Colonic mucosa (tissue), 4 donors: ENCODE measurements around the gene ZNF784. TPM values are rescaled to one million over a fixed set of nuclear protein-coding genes. Genes with fewer than 3 reads are reported as not detected.
"Not testable (repeated sequence)": the region's sequence is repeated elsewhere in the genome, so short reads cannot be mapped to it uniquely, and the experiment has no call there.

Experiments
- DNase-seq: peaks from one replicate; pipeline ENCODE4 v3.0.0-alpha.2; 2020
- H3K27ac ChIP-seq: fragments of 200-600 bp; one replicate; pipeline ENCODE4 v1.8.0; 2021
- H3K27me3 ChIP-seq: fragments of 200-600 bp; one replicate; pipeline ENCODE4 v1.8.0; 2021
- H3K36me3 ChIP-seq: fragments of 200-600 bp; one replicate; pipeline ENCODE4 v1.8.0; 2021
- H3K4me1 ChIP-seq: fragments of 200-600 bp; one replicate; pipeline ENCODE4 v1.8.0; 2021; ENCODE audit warnings: mild to moderate bottlenecking
- H3K4me3 ChIP-seq: fragments of 200-600 bp; one replicate; pipeline ENCODE4 v1.8.0; 2021
- H3K9ac ChIP-seq, 2 donors: one replicate each; pipeline ENCODE4 v1.7.0; 2013; ENCODE audit warnings: control low read depth in 2 of 2, low read depth in 2 of 2, low read length in 2 of 2
- H3K9me3 ChIP-seq: fragments of 200-600 bp; one replicate; pipeline ENCODE4 v1.8.0; 2021
- CTCF ChIP-seq: fragments of 200-600 bp; IDR thresholded peaks from one replicate; pipeline ENCODE4 v1.8.0; 2022; ENCODE audit warnings: antibody characterized with exemption, mild to moderate bottlenecking
- intact Hi-C: fragments of 100-400 bp; cut with DNase I; formaldehyde crosslinking; loops from one replicate; pipeline ENCODE4 v1.14.1; 2022
- total RNA-seq, 2 donors: library from RNA; stranded (reverse); fragmentation: NEBNext Ultra II Directional in 1 of 2; extraction: Animal tissue kit (Norgen Biotek cat#: 25700) in 1 of 2; gene quantifications; one replicate each; pipeline ENCODE4 v1.2.1, GENCODE V29; 2021
- donor health status: healthy.
- donor health status: DM: no; HTN: no; CAD: no.
- donor health status: DM: no; HTN: no; CAD: no.

Gene ZNF784
- total RNA-seq, 2 donors from 2014 or later = 9.9 to 10.2 TPM

GRCh38 chr19:55586976-55587668, 37.2 kb downstream of the ZNF784 start:
- Histone ChIP-seq H3K4me1 (peaks cover 3% of the 10 kb centered on the region), H3K27ac (no peak overlapping the region), H3K9me3 (no peaks in the 10 kb centered on the region), H3K36me3 (no peaks in the 10 kb centered on the region), H3K27me3 (no peaks in the 10 kb centered on the region), H3K9ac (no peak overlapping the region), H3K4me3 (peak overlapping the region; percentile 31)
- no peak for TF ChIP-seq CTCF
- DNase-seq = peak; percentile 99
- intact Hi-C loops = loop anchor here (5.0 kb wide), 1 partner anchor 35 kb away; no protein-coding TSS in a partner anchor

GRCh38 chr19:55585658-55586339, 38.6 kb downstream of the ZNF784 start:
- no peak overlapping the region for H3K9ac ChIP-seq

GRCh38 chr19:55584871-55585270, 39.5 kb downstream of the ZNF784 start:
- H3K36me3 ChIP-seq = no peaks in the 10 kb centered on the region
- H3K4me3 ChIP-seq = no peak overlapping the region
- H3K27me3 ChIP-seq = no peaks in the 10 kb centered on the region
- peaks cover 10% of the 10 kb centered on the region for H3K4me1 ChIP-seq
- TF ChIP-seq CTCF = no peak
- no peaks in the 10 kb centered on the region for H3K9me3 ChIP-seq
- no peak for DNase-seq
- H3K9ac ChIP-seq = no peak overlapping the region
- no peak overlapping the region for H3K27ac ChIP-seq
- intact Hi-C loops = loop anchor here (5.0 kb wide), 1 partner anchor 33 kb away; no protein-coding TSS in a partner anchor

More at GRCh38 chr19:55585658-55586339, 38.6 kb downstream of the ZNF784 start:
- peak overlapping the region; percentile 4 for H3K4me3 ChIP-seq
- no peak overlapping the region for H3K27ac ChIP-seq
- H3K4me1 ChIP-seq = peaks cover 10% of the 10 kb centered on the region
- no peak for TF ChIP-seq CTCF
- intact Hi-C loops = loop anchor here (5.0 kb wide), 1 partner anchor 33 kb away; no protein-coding TSS in a partner anchor
- DNase-seq = peak; percentile 45
- no peaks in the 10 kb centered on the region for H3K36me3 ChIP-seq
- H3K27me3 ChIP-seq = no peaks in the 10 kb centered on the region
- H3K9me3 ChIP-seq = no peaks in the 10 kb centered on the region

- H3K9me3 ChIP-seq, H3K27me3 ChIP-seq, H3K27ac ChIP-seq, H3K4me3 ChIP-seq, H3K9ac ChIP-seq, intact Hi-C loops, DNase-seq, H3K36me3 ChIP-seq: not testable (repeated sequence)
- H3K4me1 ChIP-seq = peaks cover 10% of the 10 kb centered on the region
Observed at GRCh38 chr19:55583897-55584296, 40.5 kb downstream of the ZNF784 start.

- H3K27me3 ChIP-seq, H3K9me3 ChIP-seq, H3K4me3 ChIP-seq, DNase-seq, H3K9ac ChIP-seq, H3K27ac ChIP-seq, H3K36me3 ChIP-seq, intact Hi-C loops: not testable (repeated sequence)
- H3K4me1 ChIP-seq = peaks cover 10% of the 10 kb centered on the region
Observed at GRCh38 chr19:55582284-55582683, 42.1 kb downstream of the ZNF784 start.

- no peaks in the 10 kb centered on the region for H3K9me3 ChIP-seq
- H3K9ac ChIP-seq = no peak overlapping the region
- peaks cover 8% of the 10 kb centered on the region for H3K4me1 ChIP-seq
- DNase-seq = no peak
- H3K27ac ChIP-seq = no peak overlapping the region
- H3K27me3 ChIP-seq = no peaks in the 10 kb centered on the region
- no peaks in the 10 kb centered on the region for H3K36me3 ChIP-seq
- intact Hi-C loops = no loop called here
- no peak overlapping the region for H3K4me3 ChIP-seq
- no peak for TF ChIP-seq CTCF
Observed at GRCh38 chr19:55581823-55582223, 42.5 kb downstream of the ZNF784 start.
